ENCODE data around the gene MYL11. TPM values are rescaled to one million over a fixed set of nuclear protein-coding genes. Genes with fewer than 3 reads are reported as not detected.
"Not testable (repeated sequence)": the region's sequence is repeated elsewhere in the genome, so short reads cannot be mapped to it uniquely, and the experiment has no call there.

MYL11 gene
- total RNA-seq, 1 donor from 2014 or later: not detected

DNA sequence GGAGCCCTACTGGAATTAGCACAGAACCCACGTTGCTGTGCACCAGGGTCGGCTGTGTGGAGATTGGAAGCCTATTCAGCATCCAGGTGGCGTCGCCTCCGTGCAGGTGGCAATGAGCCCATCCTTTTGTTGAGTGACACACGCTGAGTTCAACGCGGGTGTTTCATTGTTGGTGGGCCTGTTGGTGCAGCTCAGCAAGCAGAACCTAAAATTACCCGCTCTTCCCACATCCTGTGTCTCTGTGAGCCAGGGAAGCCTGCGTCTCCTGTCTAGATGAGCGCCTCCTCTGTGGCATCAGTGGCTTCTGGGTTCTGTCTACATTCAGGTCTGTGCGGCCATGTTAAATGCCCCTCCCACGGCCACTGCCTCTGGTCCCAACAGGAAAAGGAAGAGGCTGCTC is 34.0 kb upstream of the MYL11 start:
- Mint-ChIP-seq H3K9me3 (ENCODE audit: unreplicated experiment) (peaks cover 3% of the 10 kb centered on the region), H3K4me1 (ENCODE audit: low read depth, unreplicated experiment) (peaks cover 4% of the 10 kb centered on the region), H3K4me3 (ENCODE audit: unreplicated experiment) (peak overlapping the region; percentile 12), H3K27me3 (ENCODE audit: low read depth, unreplicated experiment) (peaks cover 2% of the 10 kb centered on the region), H3K36me3 (ENCODE audit: low read depth, unreplicated experiment) (peaks cover 5% of the 10 kb centered on the region), H3K27ac (ENCODE audit: unreplicated experiment) (no peak overlapping the region)
- no peaks in the 10 kb centered on the region for H4K20me1 ChIP-seq (ENCODE audit: insufficient read depth, low read length)
- peaks cover 6% of the 10 kb centered on the region for H3K4me1 ChIP-seq (ENCODE audit: insufficient read depth, low read length)
- H3K27me3 ChIP-seq (ENCODE audit: insufficient read depth, low read length): no peaks in the 10 kb centered on the region
- no peaks in the 10 kb centered on the region for H3K36me3 ChIP-seq (ENCODE audit: insufficient read depth, low read length)
- DNase-seq (ENCODE audit: low read depth) (no peak), FAIRE-seq (no peak)
- no peak for TF ChIP-seq CTCF (IDR thresholded peaks at IDR 0.05; ENCODE audit: insufficient read depth, low read depth, low read length)
- no peak for TF ChIP-seq EZH2 (IDR thresholded peaks at IDR 0.05; ENCODE audit: insufficient read depth, low read length)
- H3K27ac ChIP-seq (ENCODE audit: low read depth, low read length): no peak overlapping the region
- no peaks in the 10 kb centered on the region for H3K79me2 ChIP-seq (ENCODE audit: insufficient read depth, low read length)
- no peak overlapping the region for H3K4me3 ChIP-seq (ENCODE audit: insufficient read depth, low read depth, low read length)
- H3K9ac ChIP-seq (ENCODE audit: low read length): no peak overlapping the region
- H3K4me2 ChIP-seq (ENCODE audit: low read length): no peak overlapping the region
- no peaks in the 10 kb centered on the region for H3K9me3 ChIP-seq (ENCODE audit: insufficient read depth, low read depth, low read length)
- no peak overlapping the region for H2AFZ ChIP-seq (ENCODE audit: low read depth, low read length)

DNA sequence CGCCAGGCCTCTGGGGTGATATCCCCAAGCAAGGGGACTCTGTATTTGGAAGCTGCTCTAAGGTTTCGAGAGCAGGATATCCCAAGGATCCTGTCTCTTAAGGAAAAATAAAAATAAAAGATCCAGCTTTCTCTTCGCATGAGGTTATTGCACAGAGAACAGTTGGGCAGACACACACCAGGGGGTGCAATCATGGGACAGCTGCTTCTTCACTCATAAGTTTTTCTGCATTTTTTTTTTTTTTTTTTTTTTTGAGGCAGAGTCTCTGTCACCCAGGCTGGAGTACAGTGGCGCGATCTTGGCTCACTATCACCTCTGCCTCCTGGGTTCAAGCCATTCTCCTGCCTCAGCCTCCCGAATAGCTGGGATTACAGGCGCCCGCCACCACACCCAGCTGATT is 32.6 kb upstream of the MYL11 start:
- H3K36me3 ChIP-seq (ENCODE audit: insufficient read depth, low read length); H3K27ac ChIP-seq (ENCODE audit: low read depth, low read length); FAIRE-seq; H3K9me3 Mint-ChIP-seq (ENCODE audit: unreplicated experiment); H3K27ac Mint-ChIP-seq (ENCODE audit: unreplicated experiment); H4K20me1 ChIP-seq (ENCODE audit: insufficient read depth, low read length); H3K4me1 Mint-ChIP-seq (ENCODE audit: low read depth, unreplicated experiment); H3K27me3 ChIP-seq (ENCODE audit: insufficient read depth, low read length); H3K79me2 ChIP-seq (ENCODE audit: insufficient read depth, low read length); H3K36me3 Mint-ChIP-seq (ENCODE audit: low read depth, unreplicated experiment); H3K9ac ChIP-seq (ENCODE audit: low read length); H3K4me1 ChIP-seq (ENCODE audit: insufficient read depth, low read length); H3K4me3 ChIP-seq (ENCODE audit: insufficient read depth, low read depth, low read length); DNase-seq (ENCODE audit: low read depth); H3K9me3 ChIP-seq (ENCODE audit: insufficient read depth, low read depth, low read length); H3K4me3 Mint-ChIP-seq (ENCODE audit: unreplicated experiment); H3K4me2 ChIP-seq (ENCODE audit: low read length); H3K27me3 Mint-ChIP-seq (ENCODE audit: low read depth, unreplicated experiment); H2AFZ ChIP-seq (ENCODE audit: low read depth, low read length): not testable (repeated sequence)

DNA sequence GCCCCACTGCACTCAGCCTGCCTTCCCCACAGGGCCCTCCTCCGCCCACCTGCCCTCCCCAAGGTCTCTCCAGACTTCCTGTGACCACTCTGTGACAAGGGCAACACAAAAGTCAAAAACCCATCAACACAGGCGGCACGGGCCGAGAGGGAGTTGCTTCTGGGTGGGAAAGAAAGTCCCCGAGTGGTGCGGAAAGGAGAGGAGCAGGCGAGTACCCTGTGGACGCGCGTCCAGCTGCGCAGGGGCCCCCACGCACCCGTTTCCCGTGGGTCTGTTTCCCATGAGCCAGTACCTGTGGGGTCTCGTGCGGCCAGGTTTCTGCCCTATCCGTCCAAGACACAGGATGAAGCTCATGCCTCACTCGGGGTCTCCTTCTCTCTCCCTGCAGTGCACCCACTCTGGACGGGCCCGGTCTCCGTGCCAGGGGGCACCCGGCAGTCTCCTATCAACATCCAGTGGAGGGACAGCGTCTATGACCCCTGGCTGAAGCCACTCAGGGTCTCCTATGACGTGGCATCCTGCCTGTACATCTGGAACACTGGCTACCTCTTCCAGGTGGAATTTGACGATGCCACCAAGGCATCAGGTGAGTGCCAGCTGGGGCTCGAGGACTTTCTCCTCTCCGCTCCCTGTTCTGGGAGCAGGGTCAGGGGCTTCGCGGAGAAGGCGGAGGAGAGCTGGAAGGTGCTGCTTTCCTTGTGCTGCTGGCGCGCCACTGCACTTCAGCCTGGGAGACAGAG is 31.7 kb upstream of the MYL11 start:
- Histone ChIP-seq H3K4me3 (ENCODE audit: insufficient read depth, low read depth, low read length) (no peak overlapping the region), H3K27ac (ENCODE audit: low read depth, low read length) (no peak overlapping the region), H3K27me3 (ENCODE audit: insufficient read depth, low read length) (no peaks in the 10 kb centered on the region), H3K9ac (ENCODE audit: low read length) (no peak overlapping the region), H3K4me1 (ENCODE audit: insufficient read depth, low read length) (no peaks in the 10 kb centered on the region), H3K4me2 (ENCODE audit: low read length) (no peak overlapping the region), H2AFZ (ENCODE audit: low read depth, low read length) (no peak overlapping the region), H3K79me2 (ENCODE audit: insufficient read depth, low read length) (no peaks in the 10 kb centered on the region), H4K20me1 (ENCODE audit: insufficient read depth, low read length) (no peaks in the 10 kb centered on the region), H3K9me3 (ENCODE audit: insufficient read depth, low read depth, low read length) (no peaks in the 10 kb centered on the region), H3K36me3 (ENCODE audit: insufficient read depth, low read length) (no peaks in the 10 kb centered on the region)
- Mint-ChIP-seq H3K36me3 (ENCODE audit: low read depth, unreplicated experiment) (peaks cover 5% of the 10 kb centered on the region), H3K27me3 (ENCODE audit: low read depth, unreplicated experiment) (peaks cover 2% of the 10 kb centered on the region), H3K9me3 (ENCODE audit: unreplicated experiment) (peaks cover 3% of the 10 kb centered on the region), H3K27ac (ENCODE audit: unreplicated experiment) (no peak overlapping the region), H3K4me3 (ENCODE audit: unreplicated experiment) (no peak overlapping the region), H3K4me1 (ENCODE audit: low read depth, unreplicated experiment) (no peaks in the 10 kb centered on the region)
- FAIRE-seq (no peak), DNase-seq (ENCODE audit: low read depth) (no peak)
- TF ChIP-seq CTCF (IDR thresholded peaks at IDR 0.05; ENCODE audit: insufficient read depth, low read depth, low read length) (no peak), EZH2 (IDR thresholded peaks at IDR 0.05; ENCODE audit: insufficient read depth, low read length) (no peak)

- not testable (repeated sequence) for H2AFZ ChIP-seq (ENCODE audit: low read depth, low read length); FAIRE-seq; H3K27ac Mint-ChIP-seq (ENCODE audit: unreplicated experiment); H3K9ac ChIP-seq (ENCODE audit: low read length); H4K20me1 ChIP-seq (ENCODE audit: insufficient read depth, low read length); H3K4me2 ChIP-seq (ENCODE audit: low read length); H3K27me3 ChIP-seq (ENCODE audit: insufficient read depth, low read length); H3K79me2 ChIP-seq (ENCODE audit: insufficient read depth, low read length); H3K4me3 Mint-ChIP-seq (ENCODE audit: unreplicated experiment); H3K36me3 Mint-ChIP-seq (ENCODE audit: low read depth, unreplicated experiment); H3K9me3 Mint-ChIP-seq (ENCODE audit: unreplicated experiment); H3K27ac ChIP-seq (ENCODE audit: low read depth, low read length); H3K27me3 Mint-ChIP-seq (ENCODE audit: low read depth, unreplicated experiment); H3K4me1 Mint-ChIP-seq (ENCODE audit: low read depth, unreplicated experiment); H3K36me3 ChIP-seq (ENCODE audit: insufficient read depth, low read length); DNase-seq (ENCODE audit: low read depth); H3K4me3 ChIP-seq (ENCODE audit: insufficient read depth, low read depth, low read length); H3K4me1 ChIP-seq (ENCODE audit: insufficient read depth, low read length); H3K9me3 ChIP-seq (ENCODE audit: insufficient read depth, low read depth, low read length)
These were observed 31.1 kb upstream of the MYL11 start for GRCh38 chr16:30343491-30343820.
